ENCODE data around the gene CCDC40.

The CCDC40 gene

GRCh38 chr17:80122026-80122575 lies 85.7 kb downstream of the CCDC40 start:
- no peaks in the 10 kb centered on the region for H3K9me3 ChIP-seq (ENCODE audit: control insufficient read depth, low read length)
- peaks cover 5% of the 10 kb centered on the region for H3K4me1 ChIP-seq (ENCODE audit: control insufficient read depth, insufficient read depth, low read length, poor library complexity, severe bottlenecking)
- H3K4me3 ChIP-seq (ENCODE audit: extremely low read depth, insufficient read depth, low read length, poor library complexity, severe bottlenecking): no peak overlapping the region
- no peak overlapping the region for H3K27ac ChIP-seq (ENCODE audit: low read depth, low read length, severe bottlenecking)
- no peaks in the 10 kb centered on the region for H3K36me3 ChIP-seq (ENCODE audit: control insufficient read depth, insufficient read depth, low read length)
- 97 to 100% methylated on average over 15 to 16 of the region's 17 CpGs for WGBS, 2 experiments (ENCODE audit: insufficient coverage in 2 of 2)

- Histone ChIP-seq H3K4me1 (ENCODE audit: control insufficient read depth, insufficient read depth, low read length, poor library complexity, severe bottlenecking) (peaks cover 5% of the 10 kb centered on the region), H3K9me3 (ENCODE audit: control insufficient read depth, low read length) (no peaks in the 10 kb centered on the region), H3K27ac (ENCODE audit: low read depth, low read length, severe bottlenecking) (no peak overlapping the region), H3K4me3 (ENCODE audit: extremely low read depth, insufficient read depth, low read length, poor library complexity, severe bottlenecking) (no peak overlapping the region), H3K36me3 (ENCODE audit: control insufficient read depth, insufficient read depth, low read length) (no peaks in the 10 kb centered on the region)
- 85 to 92% methylated on average over 3 to 5 of the region's 6 CpGs for whole genome bisulfite sequencing, 2 experiments (ENCODE audit: insufficient coverage in 2 of 2)
These were observed 86.6 kb downstream of the CCDC40 start for GRCh38 chr17:80122926-80123505.

GRCh38 chr17:80123791-80124190 lies 87.3 kb downstream of the CCDC40 start:
- Histone ChIP-seq H3K4me3 (ENCODE audit: extremely low read depth, insufficient read depth, low read length, poor library complexity, severe bottlenecking) (no peak overlapping the region), H3K9me3 (ENCODE audit: control insufficient read depth, low read length) (no peaks in the 10 kb centered on the region), H3K36me3 (ENCODE audit: control insufficient read depth, insufficient read depth, low read length) (no peaks in the 10 kb centered on the region), H3K27ac (ENCODE audit: low read depth, low read length, severe bottlenecking) (no peak overlapping the region), H3K4me1 (ENCODE audit: control insufficient read depth, insufficient read depth, low read length, poor library complexity, severe bottlenecking) (peaks cover 5% of the 10 kb centered on the region)
- WGBS, 2 experiments (ENCODE audit: insufficient coverage in 2 of 2): 80 to 86% methylated on average over 13 to 15 of the region's 15 CpGs

GRCh38 chr17:80124351-80124981 lies 88.0 kb downstream of the CCDC40 start:
- WGBS, 2 experiments (ENCODE audit: insufficient coverage in 2 of 2): 70 to 83% methylated on average over 11 to 12 of the region's 15 CpGs
- H3K27ac ChIP-seq (ENCODE audit: low read depth, low read length, severe bottlenecking): no peak overlapping the region
- peaks cover 5% of the 10 kb centered on the region for H3K4me1 ChIP-seq (ENCODE audit: control insufficient read depth, insufficient read depth, low read length, poor library complexity, severe bottlenecking)
- no peaks in the 10 kb centered on the region for H3K36me3 ChIP-seq (ENCODE audit: control insufficient read depth, insufficient read depth, low read length)
- no peaks in the 10 kb centered on the region for H3K9me3 ChIP-seq (ENCODE audit: control insufficient read depth, low read length)
- no peak overlapping the region for H3K4me3 ChIP-seq (ENCODE audit: extremely low read depth, insufficient read depth, low read length, poor library complexity, severe bottlenecking)

GRCh38 chr17:80125656-80126448 lies 89.4 kb downstream of the CCDC40 start:
- no peak overlapping the region for H3K4me3 ChIP-seq (ENCODE audit: extremely low read depth, insufficient read depth, low read length, poor library complexity, severe bottlenecking)
- H3K36me3 ChIP-seq (ENCODE audit: control insufficient read depth, insufficient read depth, low read length): no peaks in the 10 kb centered on the region
- 91 to 95% methylated on average over 12 to 13 of the region's 14 CpGs for WGBS, 2 experiments (ENCODE audit: insufficient coverage in 2 of 2)
- peaks cover 5% of the 10 kb centered on the region for H3K4me1 ChIP-seq (ENCODE audit: control insufficient read depth, insufficient read depth, low read length, poor library complexity, severe bottlenecking)
- no peak overlapping the region for H3K27ac ChIP-seq (ENCODE audit: low read depth, low read length, severe bottlenecking)
- H3K9me3 ChIP-seq (ENCODE audit: control insufficient read depth, low read length): no peaks in the 10 kb centered on the region

DNA sequence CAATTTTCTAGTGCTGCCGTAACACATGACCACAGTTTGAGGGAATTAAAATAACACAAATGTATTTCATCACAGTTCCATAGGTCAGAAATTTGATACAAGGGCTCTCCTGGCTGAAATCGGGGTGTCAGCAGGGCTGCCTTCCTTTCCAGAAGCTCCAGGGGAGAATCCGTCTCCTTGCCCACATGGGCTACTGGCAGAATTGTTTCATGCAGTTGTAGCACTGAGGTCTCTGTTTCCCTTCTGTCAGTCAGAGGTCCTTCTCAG lies 89.9 kb downstream of the CCDC40 start:
- Histone ChIP-seq H3K9me3 (ENCODE audit: control insufficient read depth, low read length) (no peaks in the 10 kb centered on the region), H3K36me3 (ENCODE audit: control insufficient read depth, insufficient read depth, low read length) (no peaks in the 10 kb centered on the region), H3K4me3 (ENCODE audit: extremely low read depth, insufficient read depth, low read length, poor library complexity, severe bottlenecking) (no peak overlapping the region), H3K27ac (ENCODE audit: low read depth, low read length, severe bottlenecking) (no peak overlapping the region), H3K4me1 (ENCODE audit: control insufficient read depth, insufficient read depth, low read length, poor library complexity, severe bottlenecking) (peaks cover 5% of the 10 kb centered on the region)
- WGBS, 2 experiments (ENCODE audit: insufficient coverage in 2 of 2): 88 to 89% methylated on average over 2 of the region's 3 CpGs

DNA sequence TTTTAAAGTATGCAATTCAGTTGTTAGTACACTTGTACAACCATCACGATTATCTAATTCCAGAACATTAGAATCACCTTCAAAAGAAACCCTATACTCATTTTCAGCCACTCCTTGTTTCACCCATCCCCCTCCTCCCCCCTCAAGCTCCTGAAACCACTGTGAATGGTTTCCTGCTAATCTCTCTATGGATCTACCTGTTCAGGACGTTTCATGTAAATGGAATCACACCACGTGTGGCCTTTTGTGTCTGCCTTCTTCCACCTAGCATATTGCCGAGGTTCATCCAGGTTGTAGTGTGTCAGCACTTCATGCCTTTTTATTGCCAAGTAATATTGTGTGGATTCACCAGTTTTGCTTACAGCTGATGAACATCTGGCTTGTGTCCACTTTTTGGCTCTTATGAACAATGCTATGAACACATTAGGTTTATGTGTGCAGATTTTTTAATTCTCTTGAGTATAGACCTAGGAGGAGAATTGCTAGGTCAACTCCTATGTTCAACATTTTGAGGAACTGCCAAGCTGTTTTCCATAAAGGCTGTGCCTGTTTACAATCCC lies 92.6 kb downstream of the CCDC40 start:
- Histone ChIP-seq H3K4me1 (ENCODE audit: control insufficient read depth, insufficient read depth, low read length, poor library complexity, severe bottlenecking) (peaks cover 4% of the 10 kb centered on the region), H3K9me3 (ENCODE audit: control insufficient read depth, low read length) (no peaks in the 10 kb centered on the region), H3K27ac (ENCODE audit: low read depth, low read length, severe bottlenecking) (no peak overlapping the region), H3K36me3 (ENCODE audit: control insufficient read depth, insufficient read depth, low read length) (peaks cover 15% of the 10 kb centered on the region), H3K4me3 (ENCODE audit: extremely low read depth, insufficient read depth, low read length, poor library complexity, severe bottlenecking) (no peak overlapping the region)
- WGBS, 2 experiments (ENCODE audit: insufficient coverage in 2 of 2): 42 to 86% methylated on average over 3 to 4 of the region's 4 CpGs

- no peaks in the 10 kb centered on the region for H3K9me3 ChIP-seq (ENCODE audit: control insufficient read depth, low read length)
- 95 to 97% methylated on average over 2 of the region's 3 CpGs for WGBS, 2 experiments (ENCODE audit: insufficient coverage in 2 of 2)
- H3K4me1 ChIP-seq (ENCODE audit: control insufficient read depth, insufficient read depth, low read length, poor library complexity, severe bottlenecking): no peaks in the 10 kb centered on the region
- H3K36me3 ChIP-seq (ENCODE audit: control insufficient read depth, insufficient read depth, low read length): peaks cover 32% of the 10 kb centered on the region
- no peak overlapping the region for H3K4me3 ChIP-seq (ENCODE audit: extremely low read depth, insufficient read depth, low read length, poor library complexity, severe bottlenecking)
- no peak overlapping the region for H3K27ac ChIP-seq (ENCODE audit: low read depth, low read length, severe bottlenecking)
These were observed 94.5 kb downstream of the CCDC40 start for GRCh38 chr17:80130992-80131391.

DNA sequence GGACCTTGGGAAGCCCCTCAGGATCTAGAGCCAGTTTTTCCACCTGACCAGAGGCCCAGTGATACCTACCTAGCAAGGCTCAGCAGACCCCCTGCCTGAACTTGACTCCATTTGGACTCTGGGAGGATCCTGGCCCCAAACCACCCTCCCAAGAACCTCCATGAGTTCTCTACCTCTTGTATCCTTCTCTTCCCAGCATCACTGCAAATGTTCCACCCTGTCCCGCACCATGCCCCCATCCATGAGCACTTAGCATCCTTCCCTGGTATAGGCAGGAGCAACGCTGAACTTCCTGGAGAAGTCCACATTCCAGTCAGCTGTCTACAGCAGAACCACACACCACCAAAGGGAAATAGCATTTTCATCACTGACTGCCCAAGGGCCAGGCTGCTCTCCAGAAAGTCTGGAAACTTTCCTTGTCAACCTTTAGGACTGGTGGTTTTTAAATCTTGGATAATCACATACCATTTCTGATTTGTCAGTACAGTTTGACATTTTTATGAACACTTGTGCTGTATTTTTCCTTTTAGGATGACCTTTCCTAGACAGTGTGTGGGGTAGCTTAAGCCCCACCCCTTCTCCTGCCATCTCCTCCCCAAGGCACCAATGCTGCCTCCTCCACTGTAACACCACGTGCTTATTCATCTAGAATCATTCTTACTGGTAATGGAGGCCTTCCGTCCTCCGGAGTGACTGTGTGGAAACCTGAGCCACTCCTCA lies 96.6 kb downstream of the CCDC40 start:
- Histone ChIP-seq H3K4me3 (ENCODE audit: extremely low read depth, insufficient read depth, low read length, poor library complexity, severe bottlenecking) (no peak overlapping the region), H3K4me1 (ENCODE audit: control insufficient read depth, insufficient read depth, low read length, poor library complexity, severe bottlenecking) (no peaks in the 10 kb centered on the region), H3K9me3 (ENCODE audit: control insufficient read depth, low read length) (no peaks in the 10 kb centered on the region), H3K36me3 (ENCODE audit: control insufficient read depth, insufficient read depth, low read length) (peaks cover 52% of the 10 kb centered on the region), H3K27ac (ENCODE audit: low read depth, low read length, severe bottlenecking) (no peak overlapping the region)
- 95 to 100% methylated on average over 5 of the region's 5 CpGs for WGBS, 2 experiments (ENCODE audit: insufficient coverage in 2 of 2)

- Histone ChIP-seq H3K4me3 (ENCODE audit: extremely low read depth, insufficient read depth, low read length, poor library complexity, severe bottlenecking) (no peak overlapping the region), H3K9me3 (ENCODE audit: control insufficient read depth, low read length) (no peaks in the 10 kb centered on the region), H3K4me1 (ENCODE audit: control insufficient read depth, insufficient read depth, low read length, poor library complexity, severe bottlenecking) (no peaks in the 10 kb centered on the region), H3K27ac (ENCODE audit: low read depth, low read length, severe bottlenecking) (no peak overlapping the region), H3K36me3 (ENCODE audit: control insufficient read depth, insufficient read depth, low read length) (peaks cover 58% of the 10 kb centered on the region)
- 94 to 96% methylated on average over 6 of the region's 6 CpGs for WGBS, 2 experiments (ENCODE audit: insufficient coverage in 2 of 2)
These were observed 97.2 kb downstream of the CCDC40 start for GRCh38 chr17:80133626-80133970.
